Activated CD4-positive, CD25-positive, alpha-beta regulatory T cell treated with anti-CD3 and anti-CD28 coated beads, Interleukin-2, amount 50 U/mL, for 24 hours (primary cell): ENCODE results near the gene DTD1.

Source experiments
- ATAC-seq, 2 donors: fragments of 150-1000 bp; cut with Tn5 transposase; one replicate each; pipeline ENCODE4 v1.10.0; 2021; ENCODE audit warnings: mild to moderate bottlenecking in 1 of 2, moderate library complexity in 1 of 2

DTD1 gene

GRCh38 chr20:18712131-18712530, 124.3 kb downstream of the DTD1 start:
- ATAC-seq, result no peak

GRCh38 chr20:18712882-18713281, 125.0 kb downstream of the DTD1 start:
- ATAC-seq, result no peak

- ATAC-seq, result no peak
Observed at GRCh38 chr20:18715564-18715963, 127.7 kb downstream of the DTD1 start.

GRCh38 chr20:18717062-18717461, 129.2 kb downstream of the DTD1 start:
- ATAC-seq, result no peak

GRCh38 chr20:18718129-18718528, 130.3 kb downstream of the DTD1 start:
- ATAC-seq, result no peak

- no peak for ATAC-seq
Observed at GRCh38 chr20:18719426-18719825, 131.6 kb downstream of the DTD1 start.

GRCh38 chr20:18721551-18722115, 133.8 kb downstream of the DTD1 start:
- no peak for ATAC-seq

GRCh38 chr20:18722371-18722770, 134.5 kb downstream of the DTD1 start:
- no peak for ATAC-seq

GRCh38 chr20:18724077-18724476, 136.2 kb downstream of the DTD1 start:
- ATAC-seq, result no peak

GRCh38 chr20:18724788-18725464, 137.1 kb downstream of the DTD1 start:
- no peak for ATAC-seq

GRCh38 chr20:18727032-18727508, 139.2 kb downstream of the DTD1 start:
- ATAC-seq, result no peak

GRCh38 chr20:18728165-18728869, 140.5 kb downstream of the DTD1 start:
- ATAC-seq, result no peak

- no peak for ATAC-seq
Observed at GRCh38 chr20:18728870-18729224, 141.0 kb downstream of the DTD1 start.

- ATAC-seq, result no peak
Observed at GRCh38 chr20:18729231-18729825, 141.5 kb downstream of the DTD1 start.

GRCh38 chr20:18731940-18732339, 144.1 kb downstream of the DTD1 start:
- no peak for ATAC-seq

- no peak for ATAC-seq
Observed at GRCh38 chr20:18734525-18735189, 146.8 kb downstream of the DTD1 start.

- no peak for ATAC-seq
Observed at GRCh38 chr20:18737140-18737539, 149.3 kb downstream of the DTD1 start.

- ATAC-seq, result no peak
Observed at GRCh38 chr20:18738055-18738454, 150.2 kb downstream of the DTD1 start.

GRCh38 chr20:18738888-18739287, 151.0 kb downstream of the DTD1 start:
- ATAC-seq, result no peak

GRCh38 chr20:18739751-18740166, 151.9 kb downstream of the DTD1 start:
- ATAC-seq, result no peak

- no peak for ATAC-seq
Observed at GRCh38 chr20:18740726-18741125, 152.9 kb downstream of the DTD1 start.

GRCh38 chr20:18742841-18743240, 155.0 kb downstream of the DTD1 start:
- no peak for ATAC-seq
